HG02642 (cell line): ENCODE measurements around the gene RPL18A.

Experiments
- ATAC-seq: cut with Tn5 transposase; IDR thresholded peaks from one replicate; pipeline ENCODE4 v1.9.1; 2021; ENCODE audit warnings: mild to moderate bottlenecking; ENCODE audit not compliant: unreplicated experiment, poor library complexity

The RPL18A gene

DNA sequence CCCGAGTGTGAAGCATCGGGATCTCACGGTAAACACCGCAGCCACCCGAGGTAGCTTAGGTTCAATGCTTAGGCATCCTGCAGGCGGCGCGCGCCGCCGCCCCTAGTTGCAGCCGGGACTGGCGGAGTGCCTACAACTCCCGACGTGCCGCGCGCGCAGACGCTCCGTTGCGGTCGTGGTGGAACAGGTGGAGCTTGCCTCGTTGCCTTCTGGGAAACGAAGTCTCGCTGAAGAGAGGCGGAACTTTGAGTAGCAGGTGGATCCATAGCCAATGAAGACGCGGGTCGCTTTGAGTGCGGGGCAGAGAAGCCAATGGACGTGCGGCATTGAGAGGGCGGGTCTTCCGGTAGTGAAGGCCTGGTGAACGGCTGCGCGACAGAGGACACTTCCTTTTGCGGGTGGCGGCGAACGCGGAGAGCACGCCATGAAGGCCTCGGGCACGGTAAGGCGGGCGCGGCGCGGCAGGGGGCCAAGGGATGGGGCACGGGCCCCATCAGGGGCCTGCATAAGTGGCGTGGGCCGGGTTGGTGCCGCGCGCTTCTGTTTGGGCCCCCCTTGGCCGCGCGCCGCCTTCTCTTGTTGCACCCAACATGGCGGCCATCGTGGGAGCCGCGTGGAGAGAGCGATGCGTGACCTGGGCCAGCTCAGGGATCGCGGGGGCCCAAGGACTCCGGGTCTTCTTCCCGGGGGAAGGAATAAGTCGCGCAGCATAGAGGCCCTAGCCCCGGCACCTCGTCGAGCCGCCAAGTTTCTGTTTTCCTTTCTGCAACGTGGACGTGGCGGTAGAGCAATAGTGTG lies at the start of gene RPL18A:
TSS of gene RPL18A (plus strand) at position 378 of the 798 bp plus-strand sequence. CDS start at position 425, 47 bp downstream.
- ATAC-seq: peak; percentile 95

DNA sequence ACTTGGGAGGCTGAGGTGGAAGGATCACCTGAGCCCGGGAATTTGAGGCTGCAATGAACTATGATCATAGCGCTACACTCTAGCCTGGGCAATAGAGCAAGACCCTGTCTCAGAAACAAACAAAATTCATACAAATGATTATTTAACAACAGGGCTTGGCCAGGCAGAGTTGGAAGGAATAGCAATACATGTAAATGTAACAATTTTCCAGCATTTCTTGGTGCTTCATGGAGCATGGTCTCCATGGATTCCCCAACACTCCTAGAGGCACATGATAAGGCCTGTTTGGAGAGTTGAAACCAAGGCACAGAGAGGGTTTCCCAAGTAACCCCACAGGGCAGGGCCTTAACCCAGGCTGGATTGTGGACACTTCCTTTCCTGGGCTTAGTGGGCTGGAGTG lies 48.6 kb upstream of the RPL18A start:
- ATAC-seq: no peak

DNA sequence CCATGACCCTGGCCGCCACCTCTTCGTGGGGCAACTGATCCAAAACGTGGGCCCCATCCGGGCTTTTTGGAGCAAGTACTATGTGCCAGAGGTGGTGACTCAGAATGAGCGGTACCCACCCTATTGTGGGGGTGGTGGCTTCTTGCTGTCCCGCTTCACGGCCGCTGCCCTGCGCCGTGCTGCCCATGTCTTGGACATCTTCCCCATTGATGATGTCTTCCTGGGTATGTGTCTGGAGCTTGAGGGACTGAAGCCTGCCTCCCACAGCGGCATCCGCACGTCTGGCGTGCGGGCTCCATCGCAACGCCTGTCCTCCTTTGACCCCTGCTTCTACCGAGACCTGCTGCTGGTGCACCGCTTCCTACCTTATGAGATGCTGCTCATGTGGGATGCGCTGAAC lies 48.0 kb upstream of the RPL18A start:
- ATAC-seq: no peak

DNA sequence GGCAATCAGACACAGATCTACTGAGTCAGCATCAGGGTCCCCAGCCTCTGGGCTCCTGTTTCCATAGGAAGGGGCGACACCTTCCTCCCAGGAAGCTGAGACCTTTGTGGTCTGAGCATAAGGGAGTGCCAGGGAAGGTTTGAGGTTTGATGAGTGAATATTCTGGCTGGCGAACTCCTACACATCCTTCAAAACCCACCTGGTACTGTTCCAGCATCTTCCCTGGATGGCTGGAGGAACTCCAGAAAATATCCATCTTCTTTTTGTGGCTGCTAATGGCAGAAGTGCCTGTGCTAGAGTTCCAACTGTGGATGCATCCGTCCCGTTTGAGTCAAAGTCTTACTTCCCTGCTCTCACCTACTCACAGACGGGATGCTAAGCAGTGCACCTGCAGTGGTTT lies 47.6 kb upstream of the RPL18A start:
- no peak for ATAC-seq

DNA sequence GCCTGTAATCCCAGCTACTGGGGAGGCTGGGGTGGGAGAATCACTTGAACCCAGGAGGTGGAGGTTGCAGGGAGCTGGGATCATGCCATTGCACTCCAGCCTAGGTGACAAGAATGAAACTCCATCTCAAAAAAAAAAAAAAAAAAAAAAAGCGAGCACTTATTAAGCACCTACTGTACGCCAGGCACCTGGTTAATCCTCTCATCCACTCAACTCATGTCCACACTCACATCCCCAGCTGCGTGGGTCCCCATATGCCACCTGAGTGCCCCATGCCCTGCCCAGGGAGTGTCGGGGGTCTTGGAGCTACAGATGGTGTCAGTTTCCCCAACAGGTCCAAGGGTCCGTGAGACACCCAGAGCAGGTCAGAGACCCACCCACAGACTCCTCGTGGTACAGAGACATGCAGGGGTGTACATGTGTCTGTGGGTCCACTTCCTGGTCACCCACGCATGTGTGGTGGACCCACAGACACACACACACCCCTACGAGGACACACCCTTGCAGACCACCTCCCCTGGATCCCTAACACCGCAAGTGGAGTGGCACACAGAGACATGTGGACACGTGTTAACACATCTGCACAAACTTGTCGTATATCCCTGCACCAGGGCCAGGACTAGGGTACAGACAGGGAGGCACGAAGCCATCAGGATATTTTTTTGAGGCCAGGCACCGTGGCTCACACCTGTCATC lies 41.9 kb upstream of the RPL18A start:
- ATAC-seq: no peak

DNA sequence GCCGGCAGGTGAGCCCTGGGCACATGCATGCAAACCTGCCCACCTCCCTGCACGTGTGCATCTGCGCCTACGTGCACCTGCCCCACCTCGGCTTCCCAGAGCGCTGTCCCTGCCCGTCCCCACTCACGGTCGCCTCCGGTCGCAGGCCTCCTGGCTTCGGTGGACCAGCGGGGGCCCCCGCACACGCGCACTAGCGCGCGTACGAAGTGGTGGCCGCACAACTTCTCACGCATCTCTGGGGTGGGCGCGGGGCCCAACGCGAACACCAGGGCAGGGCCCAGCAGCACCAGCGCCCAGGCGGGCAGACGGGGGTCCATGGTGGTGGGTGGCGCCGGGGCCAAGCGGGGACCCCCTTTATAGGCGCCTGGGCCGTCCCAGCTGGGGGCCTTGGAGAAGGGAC lies 38.5 kb upstream of the RPL18A start, which contains the start of gene INSL3:
TSS of gene INSL3 (minus strand) at position 330 of the 400 bp plus-strand sequence. CDS start at position 317, 13 bp downstream.
- ATAC-seq: no peak

DNA sequence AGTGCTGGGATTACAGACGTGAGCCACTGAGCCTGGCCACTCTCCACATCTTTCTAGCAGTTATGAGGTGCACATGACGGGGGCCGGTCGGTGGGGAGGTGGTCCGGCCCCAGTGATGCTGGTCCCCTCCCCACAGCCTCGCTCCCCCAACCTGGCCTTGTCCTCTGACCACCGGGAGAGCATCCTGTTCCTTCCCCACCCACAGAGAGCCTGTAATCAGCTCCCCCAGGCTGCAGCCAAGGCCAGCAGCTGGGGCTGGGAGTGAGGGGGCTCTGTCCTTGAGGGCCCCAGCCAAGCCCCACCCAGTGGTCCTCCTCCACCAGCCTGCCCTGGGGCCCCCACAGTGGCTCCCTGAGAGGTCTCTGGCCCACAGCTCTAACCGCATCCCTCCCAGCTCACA lies 35.4 kb upstream of the RPL18A start:
- no peak for ATAC-seq

DNA sequence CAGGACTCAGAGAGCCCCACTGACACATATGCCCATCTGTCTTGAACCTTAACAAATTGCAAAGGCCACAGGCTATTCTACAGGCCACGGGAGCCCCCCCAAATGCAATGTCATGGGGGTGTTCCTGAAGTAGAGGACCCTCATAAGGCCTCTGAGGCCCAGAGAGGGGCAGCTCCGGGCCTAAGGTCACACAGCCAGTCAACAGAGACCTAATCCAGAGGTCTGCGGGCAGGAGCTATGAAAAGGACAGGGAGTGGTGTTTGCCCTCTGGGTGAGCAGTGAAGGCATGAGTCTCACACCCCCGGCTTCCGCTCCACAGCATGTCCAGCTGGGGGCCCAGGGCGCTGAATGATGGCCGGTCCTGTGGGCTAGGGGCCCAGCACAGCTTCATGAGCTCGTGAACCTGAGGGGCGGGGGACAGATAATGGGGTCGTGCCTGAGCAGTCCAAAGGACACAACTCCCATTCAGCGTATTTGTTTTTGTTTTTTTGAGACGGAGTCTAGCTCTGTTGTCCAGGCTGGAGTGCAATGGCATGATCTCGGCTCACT lies 33.1 kb upstream of the RPL18A start:
- no peak for ATAC-seq

DNA sequence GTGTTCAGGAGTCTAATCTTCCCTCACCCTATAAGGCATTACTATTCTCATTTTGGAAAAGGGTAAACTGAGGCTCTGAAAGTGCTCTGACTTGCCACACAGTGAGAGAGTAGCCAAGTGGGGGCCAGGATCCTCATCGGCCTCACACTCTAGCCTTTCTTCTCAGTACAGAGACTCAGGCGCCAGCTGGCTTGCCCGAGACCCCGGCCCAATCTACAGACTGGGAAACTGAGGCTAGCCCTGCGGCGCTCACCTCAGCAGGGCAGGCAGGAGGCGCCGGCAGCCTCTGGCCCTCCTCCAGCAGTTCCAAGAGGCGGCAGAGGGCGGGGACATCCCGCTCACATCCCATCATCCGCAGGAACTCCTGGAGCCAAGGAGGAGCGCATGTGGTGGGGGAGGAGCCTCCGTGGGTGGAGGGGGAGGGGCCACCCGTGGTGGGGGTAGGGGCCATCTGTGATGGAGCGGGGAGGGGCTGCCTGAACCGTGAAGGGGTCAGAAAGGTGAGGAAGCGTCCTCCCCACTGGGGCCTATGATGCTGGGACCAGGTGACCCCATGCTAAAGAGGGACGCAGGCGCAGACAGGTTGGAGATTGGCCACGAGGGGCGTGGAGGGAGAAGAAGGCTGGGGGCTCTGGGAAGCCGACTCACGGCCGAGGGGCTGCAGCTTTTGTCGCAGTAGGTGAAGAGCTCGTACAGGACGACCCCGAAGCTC lies 29.7 kb upstream of the RPL18A start:
- ATAC-seq: no peak

DNA sequence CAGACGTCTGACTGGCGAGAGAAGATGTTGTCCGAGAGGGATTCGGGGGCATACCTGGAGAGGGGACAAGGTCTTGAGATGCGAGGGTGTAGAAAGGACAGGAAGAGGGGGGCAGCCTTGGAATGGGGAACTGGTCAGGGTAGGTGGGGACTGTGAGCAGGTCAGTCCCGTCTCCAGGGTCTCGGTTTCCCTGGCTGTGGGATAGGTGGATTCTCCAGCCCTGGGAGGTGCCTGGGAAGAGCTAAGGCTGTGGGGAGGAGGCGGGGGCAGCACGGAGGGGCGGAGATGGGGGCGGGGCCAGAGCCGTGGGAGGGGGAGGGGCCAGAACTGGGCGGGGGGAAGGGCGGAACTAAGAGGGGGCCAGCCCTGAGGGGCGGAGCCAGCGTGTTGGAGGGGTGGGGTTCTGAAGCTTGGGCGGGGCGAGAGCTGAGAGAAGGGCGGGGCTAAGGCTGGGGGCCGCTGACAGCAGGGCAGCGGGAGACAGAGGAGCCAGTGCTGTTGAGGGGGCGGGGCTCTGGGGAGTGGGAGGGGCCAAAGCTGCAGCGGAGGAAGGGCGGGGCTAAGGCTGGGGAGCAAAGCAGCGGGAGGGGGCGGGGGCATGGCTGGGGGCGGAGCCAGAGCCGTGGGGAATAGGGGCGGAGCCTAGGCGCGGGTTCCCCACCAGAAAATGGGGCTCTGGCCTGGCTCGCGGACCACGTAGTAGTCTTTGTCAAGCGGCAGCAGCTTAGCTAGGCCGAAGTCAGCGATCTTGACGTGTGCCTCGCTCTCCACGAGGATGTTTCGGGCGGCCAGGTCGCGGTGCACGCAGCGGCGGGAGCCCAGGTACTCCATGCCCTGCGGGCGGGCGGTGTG lies 28.9 kb upstream of the RPL18A start:
- no peak for ATAC-seq

DNA sequence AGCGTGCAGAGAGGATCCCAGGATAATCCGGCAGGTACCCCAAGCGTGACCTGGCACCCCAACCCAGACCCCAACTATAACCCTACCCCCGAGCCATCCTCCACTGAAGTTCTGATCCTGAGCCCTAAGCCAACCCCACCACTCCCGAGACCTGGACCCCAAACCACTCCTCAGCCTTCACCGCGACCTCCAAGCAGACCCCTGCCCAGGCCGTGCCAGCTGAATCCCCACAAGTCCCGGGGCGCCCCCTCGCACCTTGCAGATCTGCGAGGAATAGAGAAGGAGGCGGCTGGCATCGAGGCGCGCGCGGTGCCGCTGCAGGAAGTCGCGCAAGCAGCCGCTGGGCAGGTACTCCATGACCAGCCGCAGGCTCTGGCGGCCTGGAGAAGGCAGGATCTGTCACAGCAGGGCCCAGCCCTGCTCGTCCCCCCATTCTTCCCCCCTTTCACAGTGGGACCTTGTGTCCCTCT lies 28.3 kb upstream of the RPL18A start:
- ATAC-seq: no peak

DNA sequence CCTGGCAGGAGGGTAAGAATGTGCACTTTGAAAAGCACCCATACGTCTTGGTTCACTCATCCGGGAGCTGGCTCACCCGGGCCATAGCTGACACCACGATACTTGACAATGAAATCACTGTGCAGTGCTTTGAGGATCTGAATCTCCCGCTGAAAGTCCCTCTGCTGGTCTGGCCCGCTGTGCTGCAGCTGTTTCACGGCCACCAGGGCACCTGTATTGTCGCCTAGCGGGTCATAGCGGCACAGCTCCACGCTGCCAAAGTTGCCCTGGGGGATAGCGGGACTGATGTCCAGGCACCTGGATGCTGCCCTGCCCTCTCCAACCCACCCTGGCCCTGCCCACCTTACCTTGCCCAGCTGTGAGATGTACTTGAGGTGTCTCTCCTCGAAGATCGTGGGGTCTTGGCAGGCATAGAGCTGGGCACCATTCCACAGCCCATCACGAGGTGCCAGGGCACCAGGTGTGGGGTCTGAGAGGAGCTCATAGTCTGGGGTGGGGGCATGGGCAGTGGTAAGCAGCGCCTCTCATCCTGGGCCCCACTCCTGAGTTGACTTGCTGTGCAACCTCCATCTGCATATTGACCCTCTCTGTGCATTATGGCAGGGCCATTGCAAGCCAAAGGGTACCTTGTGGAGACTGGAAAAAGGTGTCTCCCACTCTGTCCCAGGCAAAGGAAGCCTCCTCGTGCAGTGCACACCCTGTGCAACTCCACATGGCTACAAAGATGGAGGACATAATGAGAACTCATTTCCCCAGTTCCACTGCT lies 27.1 kb upstream of the RPL18A start:
- ATAC-seq: no peak

DNA sequence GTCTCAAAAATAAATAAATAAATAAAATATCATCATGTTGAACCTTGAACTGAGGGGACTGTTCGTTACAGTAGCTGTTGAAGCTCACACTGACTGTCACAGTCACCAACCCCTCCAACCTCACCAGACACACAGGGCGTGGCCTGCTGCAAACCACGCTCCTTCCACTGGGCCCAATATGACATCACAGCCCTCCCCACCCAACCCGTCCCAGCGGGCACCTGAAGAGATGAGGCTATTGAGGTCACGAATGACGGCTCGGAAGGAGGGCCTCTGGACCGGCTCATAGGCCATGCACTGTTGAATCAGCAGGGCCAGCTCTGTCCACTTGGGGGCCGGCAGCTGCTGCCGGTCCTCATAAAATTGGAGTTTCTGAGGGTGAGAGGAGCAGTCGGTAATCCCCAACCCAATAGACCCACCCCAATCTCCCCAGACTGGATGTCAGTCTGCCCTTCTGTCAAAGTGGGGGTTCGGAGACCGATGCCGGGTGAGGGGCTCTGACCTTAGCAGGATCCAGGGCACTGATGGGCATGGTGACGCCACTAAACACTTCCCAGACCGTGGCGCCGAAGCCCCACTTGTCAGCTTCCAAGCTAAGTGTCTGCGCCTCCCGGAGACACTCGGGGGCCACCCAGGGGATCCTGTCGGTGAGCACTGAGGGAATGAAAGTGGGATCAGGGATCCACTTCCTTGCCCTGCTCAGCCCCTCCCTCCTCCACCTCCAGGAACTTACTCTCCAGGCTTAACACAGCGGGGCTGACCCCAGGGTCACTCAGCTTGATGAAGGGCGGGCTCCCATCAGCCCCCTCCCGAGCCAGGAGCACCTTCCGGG lies 25.1 kb upstream of the RPL18A start:
- ATAC-seq: no peak

DNA sequence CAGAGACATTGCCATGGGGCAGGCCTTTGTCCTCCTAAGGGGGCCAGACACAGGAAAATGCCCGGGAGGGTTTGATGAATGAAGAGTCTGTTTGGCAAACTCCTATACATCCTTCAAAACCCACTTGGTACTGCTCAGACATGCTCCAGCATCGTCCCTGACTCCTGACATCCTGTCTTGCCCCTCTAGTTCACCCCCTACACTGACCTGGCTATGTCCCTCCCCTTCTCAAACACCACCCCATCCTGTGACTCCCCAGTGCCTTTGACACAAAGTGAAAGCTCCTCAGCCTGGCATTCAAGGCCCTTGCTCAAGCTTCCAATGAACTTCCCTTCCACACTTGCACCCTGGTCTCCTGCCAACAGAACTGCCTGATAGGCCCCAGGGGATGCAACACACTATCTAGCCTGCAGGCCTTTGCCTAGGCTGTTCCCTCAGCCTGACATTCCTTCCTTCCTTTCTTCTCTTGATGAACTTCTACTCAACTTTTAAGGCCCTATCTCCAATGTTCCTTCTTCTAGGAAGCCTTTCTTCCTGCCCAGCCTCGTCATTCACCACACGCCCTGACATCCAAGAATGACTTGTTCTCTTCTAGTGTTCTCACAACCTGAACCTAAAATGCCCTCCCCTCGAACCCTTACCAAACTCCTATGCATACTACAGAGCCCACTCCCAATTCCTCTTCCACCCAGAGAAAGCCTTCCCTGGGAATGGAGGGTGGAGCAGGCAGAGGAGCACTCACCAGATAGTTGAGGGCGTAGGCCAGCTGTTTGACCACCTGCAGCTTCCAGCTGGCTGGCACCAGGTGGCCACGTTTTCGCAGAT lies 24.3 kb upstream of the RPL18A start:
- no peak for ATAC-seq

DNA sequence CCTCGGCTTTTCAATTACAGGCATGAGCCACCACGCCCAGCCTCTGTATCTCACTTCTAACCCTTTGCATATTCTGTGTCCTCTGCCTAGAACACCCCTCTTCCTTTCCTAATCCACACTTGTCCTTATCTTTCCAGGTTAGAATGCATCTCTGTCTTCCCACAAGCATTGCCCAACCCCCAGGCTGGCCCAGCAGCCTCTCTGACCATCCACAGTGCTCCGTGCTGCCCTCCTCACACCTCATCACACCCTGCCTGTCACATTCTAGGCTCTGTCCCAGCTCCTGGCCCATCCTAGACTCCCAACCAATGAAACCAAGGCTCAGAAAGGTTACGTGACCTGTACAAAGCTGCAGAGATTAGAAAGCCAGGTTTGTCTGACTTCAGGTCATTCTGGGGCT lies 23.2 kb upstream of the RPL18A start:
- ATAC-seq: no peak

DNA sequence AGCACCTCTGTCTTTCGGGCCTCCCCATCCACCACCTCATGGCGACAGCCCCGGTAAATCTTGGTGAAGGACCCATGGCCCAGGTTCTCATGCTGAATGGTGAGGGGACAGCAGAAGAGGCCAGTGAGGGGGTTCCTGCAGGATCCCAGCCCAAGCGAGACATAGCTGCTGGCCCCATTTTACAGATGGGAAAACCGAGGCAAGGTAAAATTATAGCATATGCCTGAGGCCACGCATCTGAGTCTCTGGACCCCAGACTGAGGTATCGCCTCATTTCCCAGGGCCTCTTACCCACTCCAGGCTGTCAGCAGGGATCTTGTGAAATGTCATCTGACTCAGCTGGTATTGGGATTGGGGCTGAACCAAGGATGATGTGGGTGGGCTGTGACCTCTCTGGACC lies 21.7 kb upstream of the RPL18A start:
- no peak for ATAC-seq

DNA sequence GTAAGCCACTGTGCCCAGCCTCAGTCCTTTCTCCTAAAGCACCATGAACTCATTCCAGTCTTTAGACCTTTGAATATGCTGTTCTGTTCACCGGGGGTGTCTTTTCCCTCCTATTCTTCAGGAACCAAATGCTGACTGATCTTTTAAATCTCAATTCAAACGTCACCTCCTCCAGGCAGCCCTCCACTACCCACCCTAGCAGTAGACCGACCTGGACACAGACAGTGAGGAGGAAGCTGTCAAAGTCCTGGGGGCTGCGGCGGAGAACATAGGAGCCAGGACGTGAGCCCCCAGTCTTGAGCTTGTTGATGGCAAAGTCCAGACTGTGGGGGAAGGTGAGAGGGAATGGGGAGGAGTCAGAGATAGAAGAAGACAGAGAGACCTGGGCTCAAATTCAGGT lies 19.7 kb upstream of the RPL18A start:
- no peak for ATAC-seq
